C4-2B (cell line): ENCODE data around the gene NUCKS1.

ENCODE experiments used
- H3K27ac ChIP-seq: fragments of 450-650 bp; 2 replicates; pipeline ENCODE4 v1.5.1; 2017
- ZFX ChIP-seq: fragments of 450-650 bp; IDR thresholded peaks from 2 replicates; pipeline ENCODE4 v1.6.1; 2017
- TF ChIP-seq, protein P1 (sequence below): fragments of 450-650 bp; conservative IDR thresholded peaks from 2 replicates; pipeline ENCODE4 v1.5.1; 2017; ENCODE audit warnings: mild to moderate bottlenecking

NUCKS1 gene

GRCh38 chr1:205672395-205672889 lies 77.5 kb downstream of the NUCKS1 start:
- TF ChIP-seq ZFX: no peak
- TF ChIP-seq, protein P1, sequence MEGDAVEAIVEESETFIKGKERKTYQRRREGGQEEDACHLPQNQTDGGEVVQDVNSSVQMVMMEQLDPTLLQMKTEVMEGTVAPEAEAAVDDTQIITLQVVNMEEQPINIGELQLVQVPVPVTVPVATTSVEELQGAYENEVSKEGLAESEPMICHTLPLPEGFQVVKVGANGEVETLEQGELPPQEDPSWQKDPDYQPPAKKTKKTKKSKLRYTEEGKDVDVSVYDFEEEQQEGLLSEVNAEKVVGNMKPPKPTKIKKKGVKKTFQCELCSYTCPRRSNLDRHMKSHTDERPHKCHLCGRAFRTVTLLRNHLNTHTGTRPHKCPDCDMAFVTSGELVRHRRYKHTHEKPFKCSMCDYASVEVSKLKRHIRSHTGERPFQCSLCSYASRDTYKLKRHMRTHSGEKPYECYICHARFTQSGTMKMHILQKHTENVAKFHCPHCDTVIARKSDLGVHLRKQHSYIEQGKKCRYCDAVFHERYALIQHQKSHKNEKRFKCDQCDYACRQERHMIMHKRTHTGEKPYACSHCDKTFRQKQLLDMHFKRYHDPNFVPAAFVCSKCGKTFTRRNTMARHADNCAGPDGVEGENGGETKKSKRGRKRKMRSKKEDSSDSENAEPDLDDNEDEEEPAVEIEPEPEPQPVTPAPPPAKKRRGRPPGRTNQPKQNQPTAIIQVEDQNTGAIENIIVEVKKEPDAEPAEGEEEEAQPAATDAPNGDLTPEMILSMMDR: no peak; the same call in 1 of the 2 replicates
- H3K27ac ChIP-seq: peak overlapping the region; percentile 38

DNA sequence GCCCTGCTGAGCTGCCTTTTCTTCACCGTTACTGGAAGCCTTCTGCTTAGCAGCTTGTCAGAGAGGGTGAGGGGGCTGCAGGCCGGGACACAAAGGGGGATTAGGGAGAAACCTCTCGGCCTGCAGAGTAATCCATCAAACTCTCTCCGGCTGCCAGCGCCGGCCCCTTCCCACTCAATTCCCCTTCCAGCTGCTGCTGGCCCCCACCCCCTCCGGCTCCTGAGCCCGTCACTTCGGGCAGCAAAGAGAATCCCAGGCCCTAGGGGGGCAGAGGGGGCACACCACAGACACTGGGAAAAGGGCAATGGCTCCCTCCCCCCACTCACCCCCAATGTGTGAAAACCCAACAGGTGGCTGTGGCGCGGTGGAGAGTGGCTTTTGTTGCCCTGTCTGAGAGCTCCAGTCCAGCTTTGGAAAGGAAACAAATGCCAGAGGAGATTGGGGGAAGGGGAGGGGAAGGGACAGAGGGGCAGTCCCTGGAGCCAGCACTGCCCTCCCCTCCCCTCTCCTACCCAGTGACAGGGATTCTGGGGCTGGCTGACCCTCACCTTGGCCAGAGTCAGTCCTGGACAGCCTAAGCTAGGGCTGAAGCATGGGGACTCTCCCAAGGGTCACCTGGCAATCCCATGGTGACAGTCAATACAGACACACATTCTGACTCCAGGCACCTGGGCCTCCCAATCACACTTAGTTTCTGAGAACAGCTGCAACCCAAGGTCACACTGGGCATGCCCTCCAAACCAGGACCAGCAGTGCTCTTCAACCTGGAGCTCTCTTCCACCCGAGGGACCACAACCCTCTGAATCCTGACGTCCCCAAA lies 79.2 kb downstream of the NUCKS1 start:
- TF ChIP-seq, protein P1: no peak
- no peak for TF ChIP-seq ZFX
- H3K27ac ChIP-seq: peak overlapping the region; percentile 38

DNA sequence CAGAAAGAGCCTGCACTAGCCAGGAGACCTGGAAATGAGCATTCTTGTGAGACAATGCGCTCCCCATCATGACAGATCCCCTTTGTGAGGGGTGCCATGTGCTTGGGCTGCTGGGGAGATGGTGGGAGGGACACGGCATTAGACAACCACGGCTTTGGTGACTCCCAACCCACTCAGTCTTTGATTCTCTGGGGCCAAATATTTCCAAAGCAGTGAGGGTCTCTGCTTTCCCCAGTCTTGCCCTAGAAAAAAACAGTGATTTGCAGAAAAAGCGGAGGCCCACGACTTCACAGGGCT lies 79.9 kb downstream of the NUCKS1 start:
- TF ChIP-seq, protein P1: no peak
- TF ChIP-seq ZFX: no peak
- peak overlapping the region; percentile 38 for H3K27ac ChIP-seq

GRCh38 chr1:205669341-205670149 lies 80.4 kb downstream of the NUCKS1 start:
- no peak for TF ChIP-seq ZFX
- TF ChIP-seq, protein P1: no peak
- peak overlapping the region; percentile 38 for H3K27ac ChIP-seq

DNA sequence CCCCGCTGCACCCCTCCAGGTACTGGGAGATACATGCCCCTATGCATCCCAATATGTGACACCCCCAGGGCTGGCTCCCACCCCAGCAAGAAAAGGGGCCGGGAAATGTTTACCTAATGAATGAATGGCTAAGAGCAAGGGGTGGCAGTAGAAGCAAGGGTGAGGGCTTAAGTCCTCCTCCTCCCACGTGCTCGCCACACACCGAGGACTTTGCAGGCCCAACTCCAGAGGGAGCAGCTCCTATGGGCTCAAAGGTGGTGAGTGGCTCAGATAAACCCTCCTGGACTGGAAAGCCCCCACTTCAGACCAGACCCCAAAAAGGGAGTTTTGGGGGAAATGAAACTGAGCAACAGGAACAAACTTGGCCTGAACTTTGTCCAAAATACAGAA lies 81.0 kb downstream of the NUCKS1 start:
- no peak for TF ChIP-seq ZFX
- TF ChIP-seq, protein P1: no peak
- H3K27ac ChIP-seq: peak overlapping the region; percentile 38

GRCh38 chr1:205667909-205668643 lies 81.9 kb downstream of the NUCKS1 start:
- H3K27ac ChIP-seq: peak overlapping the region; percentile 38
- TF ChIP-seq ZFX: no peak
- TF ChIP-seq, protein P1: no peak
